Activated CD8-positive, alpha-beta memory T cell treated with anti-CD3 and anti-CD28 coated beads, Interleukin-2, amount 50 U/mL, for 4 hours (primary cell): ENCODE measurements around the gene STRADB.
"Not testable (repeated sequence)": the region's sequence is repeated elsewhere in the genome, so short reads cannot be mapped to it uniquely, and the experiment has no call there.

ENCODE experiments used
- DNase-seq: peaks from one replicate; pipeline ENCODE4 v3.0.0-alpha.2; 2020

STRADB gene, protein sequence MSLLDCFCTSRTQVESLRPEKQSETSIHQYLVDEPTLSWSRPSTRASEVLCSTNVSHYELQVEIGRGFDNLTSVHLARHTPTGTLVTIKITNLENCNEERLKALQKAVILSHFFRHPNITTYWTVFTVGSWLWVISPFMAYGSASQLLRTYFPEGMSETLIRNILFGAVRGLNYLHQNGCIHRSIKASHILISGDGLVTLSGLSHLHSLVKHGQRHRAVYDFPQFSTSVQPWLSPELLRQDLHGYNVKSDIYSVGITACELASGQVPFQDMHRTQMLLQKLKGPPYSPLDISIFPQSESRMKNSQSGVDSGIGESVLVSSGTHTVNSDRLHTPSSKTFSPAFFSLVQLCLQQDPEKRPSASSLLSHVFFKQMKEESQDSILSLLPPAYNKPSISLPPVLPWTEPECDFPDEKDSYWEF

DNA sequence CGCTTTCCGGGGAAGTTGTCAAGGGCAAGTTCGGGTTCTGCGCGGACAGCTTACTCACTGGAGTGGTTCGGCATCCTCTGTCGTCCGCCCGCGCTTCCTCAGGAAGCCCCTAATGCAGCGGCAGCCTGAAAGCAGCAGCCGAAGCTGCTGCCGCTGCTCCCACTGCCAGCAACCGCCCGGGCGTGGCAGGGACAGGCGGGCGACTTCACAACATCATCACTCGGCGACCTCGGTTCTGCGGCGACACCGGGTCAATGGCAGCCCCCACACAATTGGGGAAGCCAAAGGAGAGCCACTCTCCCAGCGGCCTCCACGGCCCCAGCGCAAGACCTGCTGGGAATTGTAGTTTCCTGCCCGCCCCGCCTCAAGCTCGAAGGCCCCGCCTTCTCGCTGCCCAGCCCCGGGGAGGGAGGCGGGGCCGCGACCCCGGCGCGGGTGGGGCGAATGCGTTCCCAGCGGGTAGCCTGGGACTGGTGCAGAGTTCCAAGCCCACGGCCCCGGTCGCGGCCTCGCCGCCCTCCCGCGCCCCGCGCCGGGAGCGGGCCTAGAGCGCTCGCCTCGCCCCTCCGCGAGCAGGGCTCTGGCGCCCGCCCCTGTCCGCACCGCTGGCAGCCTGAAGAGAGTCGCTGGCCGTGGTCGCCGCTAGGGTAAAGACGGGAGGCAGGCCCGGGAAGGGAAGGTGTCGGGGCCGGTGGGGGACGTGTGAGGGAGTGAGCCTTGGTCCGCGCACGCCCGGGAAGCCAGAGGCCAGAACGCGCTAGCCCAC is at the start of gene STRADB, which contains the start of gene TRAK2:
Gene STRADB, plus strand, starts transcription at position 449 of the 766 bp plus-strand sequence. CDS start 3,101 bp downstream, outside the sequence.
Gene TRAK2, minus strand, starts transcription at position 167 of the 766 bp plus-strand sequence. CDS start 30,951 bp downstream, outside the sequence.
- peak; percentile 95 for DNase-seq

DNA sequence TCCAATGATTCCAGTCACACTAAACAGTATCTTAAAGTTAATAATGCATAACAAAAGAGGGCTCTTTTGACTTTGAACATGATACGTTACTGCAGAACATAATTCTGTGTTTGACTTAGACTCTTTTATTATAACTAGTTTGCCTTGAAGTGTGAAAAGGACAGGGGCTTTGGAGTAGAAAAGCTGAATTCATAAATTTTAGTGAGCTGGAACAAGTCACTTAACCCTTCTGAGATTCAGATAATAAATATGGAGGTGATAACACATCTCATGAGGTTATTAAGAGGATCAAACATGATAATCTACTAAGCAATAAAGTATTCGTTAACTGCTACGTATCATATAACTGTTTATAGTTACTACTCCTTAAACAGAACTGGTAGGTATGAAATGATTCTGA is 49.7 kb upstream of the STRADB start:
- no peak for DNase-seq

DNA sequence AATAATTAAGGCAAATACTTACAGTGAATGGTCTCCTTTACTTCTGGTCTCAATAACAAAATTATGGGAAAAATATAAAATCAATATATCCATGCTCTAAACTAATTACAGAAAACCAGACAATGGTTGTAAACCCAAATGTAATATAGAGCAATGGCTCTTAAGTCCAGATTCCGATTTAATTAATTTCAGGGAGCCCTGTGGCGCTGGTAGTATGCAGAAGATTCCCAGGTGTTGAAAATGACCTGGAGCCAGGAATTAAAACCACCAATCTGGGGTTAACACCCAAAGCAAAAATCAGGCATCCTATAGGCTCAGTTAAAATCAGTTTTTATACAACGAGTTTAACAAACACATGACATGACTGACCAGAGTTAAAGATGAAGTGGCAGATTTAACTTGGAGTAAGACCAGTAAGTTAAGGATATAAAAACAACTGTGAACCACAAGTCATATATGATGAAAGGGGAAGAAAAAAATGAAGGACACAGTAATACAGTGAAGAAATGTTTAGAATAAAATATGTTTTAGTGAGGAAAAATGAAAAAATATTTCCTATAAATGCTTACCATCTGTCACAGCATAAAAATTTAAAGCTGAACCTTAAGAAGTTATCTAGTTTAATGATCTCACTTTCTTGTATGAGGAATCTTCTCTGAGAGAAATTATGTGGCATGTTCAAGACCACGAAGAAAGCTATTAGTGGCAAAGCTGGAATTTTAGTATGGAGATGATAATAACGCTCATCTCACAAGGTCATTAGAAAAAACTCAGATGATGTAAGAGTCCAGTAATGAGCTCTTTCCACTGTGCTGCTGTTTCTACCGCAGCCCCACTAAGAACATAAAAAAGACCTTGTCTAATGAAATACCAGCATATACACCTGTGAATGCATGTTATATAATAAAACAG is 48.6 kb upstream of the STRADB start:
- no peak for DNase-seq

DNA sequence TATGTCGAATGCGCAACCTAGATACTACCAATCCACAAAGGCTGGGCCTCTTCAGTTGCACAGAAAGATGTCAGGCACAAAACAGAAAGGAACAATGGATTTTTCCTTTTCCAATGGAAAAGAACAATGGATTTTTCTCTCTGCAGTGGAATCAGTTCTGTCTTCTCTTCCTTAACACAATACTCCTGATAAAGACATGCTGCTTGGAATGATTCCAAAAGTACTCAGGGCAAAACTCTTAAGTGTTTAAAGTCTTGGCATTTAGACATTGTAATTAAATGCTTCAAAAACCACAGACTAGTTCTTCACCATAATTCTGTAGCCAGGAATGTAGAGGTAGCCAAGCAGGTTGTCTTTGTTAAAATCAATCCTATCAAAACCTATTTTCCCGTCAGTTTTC is 47.7 kb upstream of the STRADB start:
- DNase-seq: no peak

DNA sequence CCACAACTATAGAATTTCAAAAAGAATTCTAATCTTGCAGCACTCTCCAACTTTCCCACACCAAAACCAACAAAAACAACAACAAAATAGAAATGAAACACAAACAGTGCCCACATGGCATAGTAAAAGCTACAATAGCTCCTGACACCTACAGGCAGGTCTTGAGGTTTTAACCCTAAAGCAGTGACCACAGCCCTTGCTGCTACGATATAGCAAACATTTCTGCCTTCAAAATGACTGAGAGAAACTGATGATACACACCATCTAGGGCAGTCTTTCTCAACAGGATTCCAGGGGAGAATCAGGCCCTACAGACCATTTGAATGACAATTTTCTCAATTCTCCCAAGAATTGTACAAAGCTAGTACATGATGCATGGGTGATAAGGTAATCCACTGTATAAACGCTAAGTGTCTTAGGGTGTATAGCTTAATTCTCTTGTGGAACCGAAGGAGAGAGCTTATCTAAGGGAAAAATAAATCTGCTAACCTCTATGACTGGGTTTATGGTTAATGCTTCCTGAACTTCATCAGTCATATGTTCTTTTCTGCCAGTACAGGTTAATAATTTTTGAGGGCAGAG is 46.8 kb upstream of the STRADB start:
- DNase-seq: no peak

DNA sequence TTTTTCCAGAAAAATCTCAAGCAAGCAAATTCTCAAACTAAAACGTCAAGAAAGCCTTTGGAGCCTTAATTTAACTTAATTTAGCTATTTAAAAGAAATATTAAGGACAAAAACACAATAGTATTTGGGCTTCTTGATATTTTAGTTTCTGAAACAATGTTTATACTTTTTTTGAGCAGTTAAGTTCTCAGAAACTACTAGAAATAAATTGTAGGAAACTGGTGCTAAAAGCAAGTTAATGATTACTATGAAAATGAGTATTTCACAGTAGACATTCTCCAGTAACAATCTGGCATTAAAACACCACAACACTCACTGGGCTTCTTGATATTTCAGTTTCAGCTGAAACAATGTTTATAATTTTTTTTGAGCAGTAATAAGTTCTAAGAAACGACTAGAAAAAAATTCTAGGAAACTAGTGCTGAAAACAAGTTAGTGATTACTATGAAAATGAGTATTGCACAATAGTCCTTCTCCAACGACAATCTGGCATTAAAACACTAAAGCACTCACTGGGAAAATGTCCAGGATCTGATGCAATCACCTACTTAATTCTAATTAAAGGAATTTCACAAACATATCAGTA is 45.4 kb upstream of the STRADB start:
- DNase-seq: no peak

DNA sequence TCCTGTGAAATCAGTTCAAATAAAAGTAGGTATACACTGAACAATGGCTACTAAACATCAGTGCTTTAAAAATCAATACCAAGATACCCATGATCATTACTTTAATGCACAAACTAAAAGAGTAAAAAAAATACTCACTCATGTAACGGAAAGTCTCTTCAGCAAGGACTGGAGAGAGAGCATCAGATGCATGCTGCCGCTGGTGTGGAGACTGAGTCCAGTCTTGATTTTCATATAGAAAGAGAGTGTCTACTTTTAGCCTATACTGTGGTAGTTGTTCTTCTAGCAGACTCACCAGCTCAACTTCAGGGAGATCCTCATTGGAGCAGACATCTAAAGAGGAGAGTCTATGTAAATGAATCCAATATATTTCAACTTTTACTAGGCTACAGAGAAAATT is 44.3 kb upstream of the STRADB start:
- no peak for DNase-seq

DNA sequence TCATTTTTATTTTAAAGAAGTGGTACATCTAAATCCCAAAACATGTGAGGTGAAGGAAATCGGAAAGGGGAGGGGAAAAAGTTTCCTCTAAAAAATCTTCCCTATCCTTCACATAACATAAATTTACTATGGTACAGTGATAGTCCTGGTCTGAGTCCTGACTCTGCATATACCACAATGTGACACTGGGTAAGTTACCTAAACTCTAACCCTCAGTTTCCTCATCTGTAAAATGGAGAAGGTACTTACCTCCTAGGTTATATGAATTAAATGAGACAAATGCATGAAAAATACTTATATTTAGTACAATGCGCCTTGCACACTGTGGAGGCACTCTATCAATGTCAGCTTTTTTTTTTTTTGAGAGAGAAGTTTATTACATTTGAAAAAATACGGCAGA is 42.6 kb upstream of the STRADB start:
- no peak for DNase-seq

DNA sequence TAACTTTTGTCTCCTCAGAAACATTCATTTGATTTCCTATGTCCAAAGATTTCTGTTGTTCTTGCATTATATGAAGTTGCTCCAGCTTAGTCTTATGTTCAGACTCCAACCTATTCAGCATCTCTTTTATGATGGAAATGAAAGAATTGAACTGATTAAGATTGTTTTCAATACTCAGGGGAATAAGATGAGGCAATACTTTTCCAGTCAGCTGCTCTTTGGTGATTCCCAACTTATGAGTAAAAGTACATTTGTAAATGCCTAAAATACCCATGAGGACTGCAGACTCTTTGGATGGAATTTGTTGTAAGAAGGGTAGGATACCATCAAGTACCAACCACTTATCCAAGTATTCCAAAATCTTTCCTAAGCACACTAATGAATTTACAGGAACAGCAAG is 40.1 kb upstream of the STRADB start:
- no peak for DNase-seq

DNA sequence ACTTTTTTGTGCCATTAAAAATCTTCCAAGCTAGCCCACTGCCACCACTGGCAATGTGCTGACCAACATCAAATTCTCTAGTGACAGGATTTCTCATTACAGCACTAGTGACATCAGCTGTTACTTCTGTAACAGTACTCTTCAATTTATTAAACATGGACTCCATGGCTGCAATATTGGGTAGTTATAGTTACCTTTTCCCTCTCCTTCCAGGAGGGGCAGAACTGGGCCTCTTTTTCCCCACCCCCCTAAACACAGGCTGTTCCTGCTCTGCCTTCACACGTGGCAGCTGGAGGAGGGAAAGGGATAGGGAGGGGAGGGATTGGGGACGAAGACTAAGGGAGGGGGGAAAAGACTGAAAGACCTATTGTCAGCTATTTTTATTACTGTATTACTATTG is 38.4 kb upstream of the STRADB start:
- no peak for DNase-seq

DNA sequence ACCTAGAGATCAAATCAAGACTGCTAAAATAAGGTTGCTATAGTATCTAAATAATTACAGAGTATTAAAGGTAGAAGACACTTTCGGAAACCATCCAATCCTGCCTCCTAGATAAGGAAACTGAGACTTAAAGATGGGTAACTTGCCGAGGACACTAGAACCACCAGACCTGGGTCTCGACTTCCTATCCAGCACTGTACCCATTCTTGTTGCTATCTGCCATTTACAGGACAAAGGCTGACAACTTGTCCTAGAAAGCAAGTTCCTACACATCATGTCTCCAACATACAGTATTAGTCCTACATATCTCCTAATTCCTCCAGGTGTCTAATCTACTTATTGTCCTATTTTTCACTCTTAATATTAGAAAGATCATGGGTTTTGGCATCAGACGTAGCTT is 38.0 kb upstream of the STRADB start:
- no peak for DNase-seq

DNA sequence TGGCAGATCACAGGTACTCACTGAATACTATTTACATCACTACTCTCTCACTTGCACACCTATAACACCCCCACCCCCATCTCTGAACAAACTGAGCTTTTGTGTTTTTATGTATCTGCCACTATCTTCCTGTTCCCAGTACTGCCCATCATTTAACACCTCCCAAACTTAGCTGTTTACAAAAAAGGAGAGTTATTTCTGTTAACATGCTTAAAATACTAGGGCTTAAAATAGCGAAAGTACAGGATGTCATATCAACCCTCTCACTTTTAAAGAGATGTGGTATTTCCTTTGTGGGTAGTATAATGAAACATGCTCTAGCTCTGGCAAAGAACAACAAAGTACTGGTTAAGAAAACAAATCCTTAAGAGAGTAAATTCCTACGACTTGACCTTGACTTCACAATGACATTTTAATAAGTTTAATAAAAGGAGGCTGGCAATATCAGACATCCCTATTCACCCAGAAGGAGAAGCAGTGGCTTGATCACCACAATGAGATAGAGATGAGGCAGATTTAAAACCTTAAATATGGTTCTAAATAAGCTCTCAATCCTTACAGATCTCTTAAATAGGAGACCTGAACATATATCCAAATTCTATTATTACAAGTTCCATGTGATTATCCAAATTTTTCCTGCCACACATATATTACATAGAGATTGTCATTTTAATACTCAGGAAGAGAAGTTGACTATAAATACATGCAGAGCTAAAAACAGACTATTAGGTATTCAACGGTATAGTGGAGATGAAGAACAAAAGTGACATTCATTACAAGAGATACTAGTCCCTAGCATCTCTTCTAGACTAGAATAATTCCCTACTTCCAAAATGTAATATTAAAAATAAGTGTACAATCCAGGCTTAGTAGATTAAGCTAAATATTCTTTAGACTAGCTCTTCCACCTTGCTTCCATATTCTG is 37.2 kb upstream of the STRADB start:
- no peak for DNase-seq

DNA sequence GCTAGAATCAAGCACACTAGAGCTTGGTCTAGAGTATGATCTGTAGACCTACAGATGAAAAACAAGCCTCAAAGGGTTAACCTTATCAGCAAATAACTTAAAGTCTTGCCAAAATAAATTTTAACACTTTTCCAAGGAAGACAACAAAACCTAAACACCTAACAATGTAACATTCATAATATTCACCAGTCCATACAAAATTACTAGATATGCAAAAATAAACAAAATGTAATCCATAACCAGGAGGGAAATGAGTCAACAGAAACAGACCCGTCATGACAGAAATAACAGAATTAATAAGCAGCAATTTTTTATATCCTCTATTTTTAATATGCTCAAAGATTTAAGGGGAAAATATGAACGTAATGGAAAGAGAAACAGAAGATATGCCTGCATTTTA is 36.4 kb upstream of the STRADB start:
- DNase-seq: no peak

DNA sequence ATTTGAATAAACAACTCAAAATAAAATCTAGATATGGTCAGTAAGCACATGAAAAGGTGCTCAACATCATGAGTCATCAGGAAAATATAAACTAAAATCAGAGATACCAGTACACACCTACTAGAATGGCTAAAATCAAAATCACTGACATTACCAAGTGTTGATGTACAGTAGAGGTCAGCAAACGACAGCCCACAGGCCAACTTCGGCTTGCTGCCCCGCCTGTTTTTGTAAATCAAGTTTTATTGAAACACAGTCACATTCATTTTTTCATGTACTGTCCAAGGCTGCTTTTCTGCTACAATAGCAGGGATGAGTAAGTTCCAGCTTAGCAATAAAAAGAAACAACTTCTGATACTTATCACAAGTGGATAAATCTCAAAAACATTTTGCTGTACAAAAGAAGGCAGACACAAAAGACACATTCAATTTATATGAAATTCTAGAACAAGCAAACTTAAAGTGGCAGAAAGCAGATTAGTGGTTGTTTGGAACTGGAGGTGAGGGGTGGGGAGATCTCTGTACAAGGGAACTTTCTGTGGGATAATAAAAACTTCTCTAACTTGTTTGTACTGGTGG is 32.4 kb upstream of the STRADB start:
- no peak for DNase-seq

DNA sequence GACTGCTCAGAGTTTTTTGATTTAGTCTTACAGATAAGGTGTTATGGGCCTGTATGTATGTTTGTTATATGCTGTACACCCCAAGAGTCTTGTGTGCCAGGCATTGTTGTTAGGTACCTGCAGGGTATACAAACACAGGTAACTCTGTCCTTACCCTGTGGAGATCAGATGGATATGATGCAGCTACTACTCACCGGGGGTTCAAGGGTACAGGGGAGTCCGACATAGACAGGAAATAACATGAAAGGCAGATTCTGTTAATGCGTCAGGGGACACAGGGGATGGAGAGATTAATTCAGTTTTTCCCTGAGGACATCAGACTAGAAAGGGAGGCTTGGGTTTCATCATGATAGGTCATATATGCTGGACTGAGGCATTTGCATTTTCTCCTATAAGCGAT is 31.6 kb upstream of the STRADB start:
- no peak for DNase-seq

DNA sequence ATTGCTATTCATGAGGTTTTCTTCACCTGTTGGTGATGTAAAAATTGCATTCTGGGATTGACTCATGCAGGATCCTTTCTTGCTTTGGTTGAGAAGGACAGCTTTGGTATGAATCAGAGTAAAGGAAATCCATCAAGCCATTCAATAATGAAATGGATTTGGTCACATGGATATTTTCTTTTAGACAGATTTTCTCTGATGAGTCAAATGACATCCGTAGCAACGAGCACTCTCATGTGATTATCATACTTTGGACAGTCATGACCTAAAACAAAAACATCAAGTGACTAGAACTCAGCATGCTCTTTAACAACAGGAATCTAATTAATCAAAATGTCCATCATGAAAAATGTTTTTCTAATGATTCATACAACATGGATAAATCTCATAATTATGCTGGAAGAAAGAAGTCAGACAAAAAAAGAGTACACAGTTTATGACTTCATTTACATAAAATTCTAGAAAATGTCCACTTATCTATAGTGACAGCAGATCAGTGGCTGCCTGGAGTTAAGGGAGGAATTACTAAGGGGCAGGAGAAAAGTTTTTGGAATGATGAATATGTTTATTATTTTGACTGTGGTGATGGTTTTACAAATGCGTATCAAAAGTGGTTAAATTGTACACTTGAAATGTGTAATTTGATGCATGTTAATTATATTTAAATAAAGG is 31.0 kb upstream of the STRADB start:
- no peak for DNase-seq

DNA sequence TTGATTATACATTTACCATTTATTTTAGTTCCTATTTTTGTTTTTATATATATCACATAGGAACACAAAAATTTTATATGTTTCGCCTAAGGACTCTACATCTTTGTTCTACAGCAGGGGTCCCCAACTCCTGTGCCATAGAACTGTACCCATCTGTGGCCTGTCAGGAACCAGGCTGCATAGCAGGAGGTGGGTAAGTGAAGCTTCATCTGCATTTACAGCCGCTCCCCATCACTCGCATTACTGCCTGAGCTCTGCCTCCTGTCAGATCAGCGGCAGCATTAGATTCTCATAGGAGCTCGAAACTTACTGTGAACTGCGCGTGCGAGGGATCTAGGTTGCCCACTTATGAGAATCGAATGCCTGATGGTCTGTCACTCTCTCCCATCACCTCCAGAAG is 25.6 kb upstream of the STRADB start:
- DNase-seq: no peak

DNA sequence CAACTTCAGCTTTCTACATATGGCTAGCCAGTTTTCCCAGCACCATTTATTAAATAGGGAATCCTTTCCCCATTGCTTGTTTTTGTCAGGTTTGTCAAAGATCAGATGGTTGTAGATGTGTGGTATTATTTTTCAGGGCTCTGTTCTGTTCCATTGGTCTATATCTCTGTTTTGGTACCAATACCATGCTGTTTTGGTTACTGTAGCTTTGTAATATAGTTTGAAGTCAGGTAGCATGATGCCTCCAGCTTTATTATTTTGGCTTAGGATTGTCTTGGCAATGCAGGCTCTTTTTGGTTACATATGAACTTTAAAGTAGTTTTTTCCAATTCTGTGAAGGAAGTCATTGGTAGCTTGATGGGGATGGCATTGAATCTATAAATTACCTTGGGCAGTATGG is 23.2 kb upstream of the STRADB start:
- DNase-seq: not testable (repeated sequence)

DNA sequence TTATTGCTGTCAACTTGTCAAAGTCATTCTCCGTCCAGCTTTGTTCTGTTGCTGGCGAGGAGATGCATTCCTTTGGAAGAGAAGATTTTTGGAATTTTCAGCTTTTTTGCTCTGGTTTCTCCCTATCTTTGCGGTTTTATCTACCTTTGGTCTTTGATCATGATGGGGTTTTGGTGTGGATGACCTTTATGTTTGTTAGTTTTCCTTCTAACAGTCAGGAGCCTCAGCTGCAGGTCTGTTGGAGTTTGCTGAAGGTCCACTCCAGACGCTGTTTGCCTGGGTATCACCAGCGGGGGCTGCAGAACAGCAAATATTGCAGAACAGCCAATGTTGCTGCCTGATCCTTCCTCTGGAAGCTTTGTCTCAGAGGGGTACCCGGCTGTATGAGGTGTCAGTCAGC is 21.7 kb upstream of the STRADB start:
- DNase-seq: not testable (repeated sequence)

DNA sequence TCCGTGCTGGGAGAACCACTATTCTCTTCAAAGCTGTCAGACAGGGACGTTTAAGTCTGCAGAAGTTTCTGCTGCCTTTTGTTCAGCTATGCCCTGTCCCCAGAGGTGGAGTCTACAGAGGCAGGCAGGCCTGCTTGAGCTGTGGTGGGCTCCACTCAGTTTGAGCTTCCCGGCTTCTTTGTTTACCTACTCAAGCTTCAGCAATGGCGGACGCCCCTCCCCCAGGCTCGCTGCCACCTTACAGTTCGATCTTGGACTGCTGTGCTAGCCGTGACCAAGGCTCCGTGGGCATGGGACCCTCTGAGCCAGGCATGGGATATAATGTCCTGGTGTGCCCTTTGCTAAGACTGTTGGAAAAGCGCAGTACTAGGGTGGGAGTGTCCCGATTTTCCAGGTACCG is 21.2 kb upstream of the STRADB start:
- DNase-seq: not testable (repeated sequence)
